GM19239 (cell line): ENCODE data around the gene NHSL1.

Experiments
- DNase-seq: peaks from one replicate; pipeline ENCODE4 v3.0.0; 2011; ENCODE audit warnings: low spot score; ENCODE audit not compliant: insufficient read length
- FAIRE-seq: peaks from 2 replicates; lab custom pipeline; 2011; peaks lifted over from hg19 to GRCh38; lab: Jason Lieb, UNC

The NHSL1 gene

GRCh38 chr6:138499303-138500018 is at the start of gene NHSL1:
NHSL1 (minus strand) TSS chr6:138499494; CDS start chr6:138499290, 204 bp downstream.
- FAIRE-seq (peak; percentile 85), DNase-seq (peak; percentile 25)

GRCh38 chr6:138546733-138547185 is 47.5 kb upstream of the NHSL1 start:
- DNase-seq (no peak), FAIRE-seq (no peak)

GRCh38 chr6:138545621-138545980 is 46.3 kb upstream of the NHSL1 start:
- DNase-seq (no peak), FAIRE-seq (no peak)

- DNase-seq, result no peak
- no peak for FAIRE-seq
These were observed 45.2 kb upstream of the NHSL1 start for GRCh38 chr6:138544501-138544900.

- no peak for FAIRE-seq
These were observed 44.4 kb upstream of the NHSL1 start for GRCh38 chr6:138543657-138544056.

GRCh38 chr6:138541823-138542481 is 42.7 kb upstream of the NHSL1 start:
- FAIRE-seq, result no peak
- DNase-seq, result no peak

More at GRCh38 chr6:138543657-138544056, 44.4 kb upstream of the NHSL1 start:
- DNase-seq, result no peak

GRCh38 chr6:138540468-138540867 is 41.2 kb upstream of the NHSL1 start:
- FAIRE-seq, result no peak
- DNase-seq, result no peak

GRCh38 chr6:138539876-138540275 is 40.6 kb upstream of the NHSL1 start:
- DNase-seq (no peak), FAIRE-seq (no peak)

GRCh38 chr6:138538390-138539031 is 39.2 kb upstream of the NHSL1 start:
- DNase-seq, result no peak
- no peak for FAIRE-seq

- DNase-seq, result no peak
- no peak for FAIRE-seq
These were observed 37.8 kb upstream of the NHSL1 start for GRCh38 chr6:138537106-138537505.

GRCh38 chr6:138535728-138536455 is 36.6 kb upstream of the NHSL1 start:
- DNase-seq, result no peak
- no peak for FAIRE-seq

GRCh38 chr6:138533667-138534066 is 34.4 kb upstream of the NHSL1 start:
- no peak for FAIRE-seq
- no peak for DNase-seq

GRCh38 chr6:138531387-138531786 is 32.1 kb upstream of the NHSL1 start:
- FAIRE-seq (no peak), DNase-seq (no peak)

- FAIRE-seq, result no peak
- DNase-seq, result no peak
These were observed 30.2 kb upstream of the NHSL1 start for GRCh38 chr6:138529478-138529877.

- no peak for DNase-seq
- no peak for FAIRE-seq
These were observed 29.7 kb upstream of the NHSL1 start for GRCh38 chr6:138528956-138529355.

- DNase-seq, result no peak
- no peak for FAIRE-seq
These were observed 28.8 kb upstream of the NHSL1 start for GRCh38 chr6:138528137-138528536.

GRCh38 chr6:138527411-138528088 is 28.3 kb upstream of the NHSL1 start:
- FAIRE-seq (no peak), DNase-seq (no peak)

GRCh38 chr6:138526822-138527235 is 27.5 kb upstream of the NHSL1 start:
- no peak for FAIRE-seq

GRCh38 chr6:138525355-138525754 is 26.1 kb upstream of the NHSL1 start:
- DNase-seq (no peak), FAIRE-seq (no peak)

More at GRCh38 chr6:138526822-138527235, 27.5 kb upstream of the NHSL1 start:
- no peak for DNase-seq

- DNase-seq (no peak), FAIRE-seq (no peak)
These were observed 25.2 kb upstream of the NHSL1 start for GRCh38 chr6:138524526-138524925.
